ENCODE measurements around the gene DUSP2. TPM values are rescaled to one million over a fixed set of nuclear protein-coding genes. Genes with fewer than 3 reads are reported as not detected.
A peak's percentile ranks its signal among the peaks of the same experiment; 100 is the strongest.

The DUSP2 gene
- total RNA-seq, 1 experiment from 2014 or later, result 4.9 TPM

DNA sequence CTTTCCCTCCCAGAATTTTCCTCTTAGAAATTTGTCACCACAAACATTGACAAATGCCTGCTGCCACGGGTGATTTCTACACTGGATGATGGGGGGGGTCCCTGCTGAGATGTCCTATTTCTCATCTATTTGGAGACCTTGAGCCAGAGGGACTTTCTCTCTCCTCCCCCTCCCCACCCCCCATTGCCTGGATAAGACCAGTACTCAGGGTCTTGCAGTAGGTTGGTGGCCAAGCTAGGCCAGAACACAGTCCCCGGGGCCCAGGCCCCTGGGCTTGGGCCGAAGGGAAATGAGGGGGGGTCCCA lies 560 bp upstream of the DUSP2 start:
- in situ Hi-C loops (cut with HindIII; ENCODE audit: low pct_unique_long_range_greater_than_20kb, low sequenced_read_pairs) (no loop called here), intact Hi-C loops (cut with micrococcal nuclease; ENCODE audit: unreplicated experiment) (no loop called here)
- H3K4me3 ChIP-seq (ENCODE audit: low read depth in 2 of 2, low read length in 2 of 2), result peak overlapping the region; percentile 46 to 55
- H3K36me3 ChIP-seq (ENCODE audit: control insufficient read depth, insufficient read depth, low read length), result no peaks in the 10 kb centered on the region
- DNase-seq (ENCODE audit: low read depth, low spot score) (no peak), ATAC-seq (no peak)
- no peak for TF ChIP-seq SIN3A (IDR thresholded peaks at IDR 0.05; ENCODE audit: borderline replicate concordance, insufficient read depth, low read depth, low read length)
- peak overlapping the region; percentile 77 for H3K27ac ChIP-seq (ENCODE audit: low read length)
- POLR2A ChIA-PET, result no interaction called here
- H3K4me1 ChIP-seq (ENCODE audit: control insufficient read depth, insufficient read depth, low read length), result peaks cover 29% of the 10 kb centered on the region
- no peaks in the 10 kb centered on the region for H3K27me3 ChIP-seq (ENCODE audit: control insufficient read depth, insufficient read depth, low read length)
- CTCF ChIA-PET, result no interaction called here
- no peaks in the 10 kb centered on the region for H3K9me3 ChIP-seq (ENCODE audit: control insufficient read depth, insufficient read depth, low read depth, low read length)
- BruUV-seq (replicated peaks), result no TSS peak

DNA sequence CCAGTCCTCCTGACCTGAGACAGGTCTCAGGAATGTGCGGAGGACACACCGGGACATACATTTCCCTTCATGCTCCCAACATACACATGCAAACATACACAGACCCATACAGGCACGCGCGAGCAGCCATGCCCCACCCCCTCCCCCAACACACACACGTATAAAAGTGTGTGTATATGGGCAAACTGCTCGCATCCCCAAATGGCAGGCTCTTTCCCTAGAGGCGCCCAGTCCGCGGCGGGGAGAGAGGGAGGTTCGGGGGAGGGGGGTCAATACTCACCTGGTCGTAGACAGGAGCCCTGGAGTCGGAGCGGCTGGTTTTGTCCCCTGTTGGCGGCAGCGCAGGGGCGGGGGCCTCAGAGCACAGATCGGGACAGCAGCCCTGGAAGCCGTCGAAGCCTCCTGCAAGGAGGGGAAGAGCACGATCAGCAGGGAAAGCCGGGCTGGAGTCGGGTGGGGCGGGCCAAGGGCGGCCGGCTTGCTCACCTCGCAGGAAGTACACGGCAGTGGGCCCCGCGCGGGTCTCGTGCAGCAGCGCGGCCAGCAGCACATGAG lies 682 bp downstream of the DUSP2 start:
- H3K4me1 ChIP-seq (ENCODE audit: control insufficient read depth, insufficient read depth, low read length), result peaks cover 29% of the 10 kb centered on the region
- intact Hi-C loops (cut with micrococcal nuclease; ENCODE audit: unreplicated experiment), result no loop called here
- no TSS peak for BruUV-seq (replicated peaks)
- peak overlapping the region; percentile 48 for H3K27ac ChIP-seq (ENCODE audit: low read length)
- H3K4me3 ChIP-seq (ENCODE audit: low read depth in 2 of 2, low read length in 2 of 2), result peak overlapping the region; percentile 46 to 55
- in situ Hi-C loops (cut with HindIII; ENCODE audit: low pct_unique_long_range_greater_than_20kb, low sequenced_read_pairs), result no loop called here
- ATAC-seq (no peak; the same call in 1 of the 2 replicates), DNase-seq (ENCODE audit: low read depth, low spot score) (no peak)
- no peaks in the 10 kb centered on the region for H3K9me3 ChIP-seq (ENCODE audit: control insufficient read depth, insufficient read depth, low read depth, low read length)
- TF ChIP-seq SIN3A (IDR thresholded peaks at IDR 0.05; ENCODE audit: borderline replicate concordance, insufficient read depth, low read depth, low read length) (0 out of 2 replicates have a peak, but pooled peaks have one; percentile 4), REST (IDR thresholded peaks at IDR 0.05; ENCODE audit: insufficient read depth in 1 of 2, low read depth in 2 of 2, low read length in 1 of 2) (no peak), POLR2AphosphoS5 (IDR thresholded peaks at IDR 0.05; ENCODE audit: low read depth, low read length) (no peak)
- TF ChIP-seq, protein P1, sequence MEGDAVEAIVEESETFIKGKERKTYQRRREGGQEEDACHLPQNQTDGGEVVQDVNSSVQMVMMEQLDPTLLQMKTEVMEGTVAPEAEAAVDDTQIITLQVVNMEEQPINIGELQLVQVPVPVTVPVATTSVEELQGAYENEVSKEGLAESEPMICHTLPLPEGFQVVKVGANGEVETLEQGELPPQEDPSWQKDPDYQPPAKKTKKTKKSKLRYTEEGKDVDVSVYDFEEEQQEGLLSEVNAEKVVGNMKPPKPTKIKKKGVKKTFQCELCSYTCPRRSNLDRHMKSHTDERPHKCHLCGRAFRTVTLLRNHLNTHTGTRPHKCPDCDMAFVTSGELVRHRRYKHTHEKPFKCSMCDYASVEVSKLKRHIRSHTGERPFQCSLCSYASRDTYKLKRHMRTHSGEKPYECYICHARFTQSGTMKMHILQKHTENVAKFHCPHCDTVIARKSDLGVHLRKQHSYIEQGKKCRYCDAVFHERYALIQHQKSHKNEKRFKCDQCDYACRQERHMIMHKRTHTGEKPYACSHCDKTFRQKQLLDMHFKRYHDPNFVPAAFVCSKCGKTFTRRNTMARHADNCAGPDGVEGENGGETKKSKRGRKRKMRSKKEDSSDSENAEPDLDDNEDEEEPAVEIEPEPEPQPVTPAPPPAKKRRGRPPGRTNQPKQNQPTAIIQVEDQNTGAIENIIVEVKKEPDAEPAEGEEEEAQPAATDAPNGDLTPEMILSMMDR (IDR thresholded peaks at IDR 0.05), result no peak
- H3K27me3 ChIP-seq (ENCODE audit: control insufficient read depth, insufficient read depth, low read length), result no peaks in the 10 kb centered on the region
- no peaks in the 10 kb centered on the region for H3K36me3 ChIP-seq (ENCODE audit: control insufficient read depth, insufficient read depth, low read length)
- POLR2A ChIA-PET, result no interaction called here
- CTCF ChIA-PET, result no interaction called here

DNA sequence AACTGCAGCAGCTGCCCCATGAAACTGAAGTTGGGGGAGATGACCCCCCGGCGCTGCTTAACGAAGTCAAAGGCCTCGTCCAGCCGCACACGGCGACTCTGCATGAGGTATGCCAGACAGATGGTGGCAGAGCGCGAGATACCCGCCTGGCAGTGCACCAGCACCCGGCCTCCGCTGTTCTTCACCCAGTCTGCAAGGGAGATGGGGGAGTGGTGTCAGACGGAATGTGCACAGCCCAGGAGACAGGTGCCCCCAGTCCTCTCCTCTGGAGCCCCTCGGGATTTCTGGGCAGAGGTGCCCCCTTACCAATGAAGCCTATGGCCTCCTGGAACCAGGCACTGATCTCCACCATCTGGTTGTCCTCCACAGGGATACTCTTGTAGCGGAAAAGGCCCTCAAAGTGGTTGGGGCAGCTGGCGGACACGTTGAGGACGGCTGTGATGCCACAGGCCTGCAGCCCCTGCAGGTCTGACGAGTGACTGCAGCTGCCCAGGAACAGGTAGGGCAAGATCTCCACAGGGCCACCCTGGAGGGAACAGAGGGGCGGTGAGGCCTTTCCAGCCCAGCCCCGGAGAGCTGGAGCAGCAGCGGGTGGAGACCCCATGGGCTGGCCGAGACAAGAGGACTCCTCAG lies 1.3 kb downstream of the DUSP2 start:
- Histone ChIP-seq H3K4me3 (ENCODE audit: low read depth in 2 of 2, low read length in 2 of 2) (peak overlapping the region; percentile 46 to 55), H3K36me3 (ENCODE audit: control insufficient read depth, insufficient read depth, low read length) (no peaks in the 10 kb centered on the region), H3K27ac (ENCODE audit: low read length) (peak overlapping the region; percentile 48; the same call in 1 of the 2 replicates), H3K9me3 (ENCODE audit: control insufficient read depth, insufficient read depth, low read depth, low read length) (no peaks in the 10 kb centered on the region), H3K27me3 (ENCODE audit: control insufficient read depth, insufficient read depth, low read length) (no peaks in the 10 kb centered on the region), H3K4me1 (ENCODE audit: control insufficient read depth, insufficient read depth, low read length) (peaks cover 29% of the 10 kb centered on the region)
- TF ChIP-seq, protein P1 (IDR thresholded peaks at IDR 0.05), result no peak
- TF ChIP-seq POLR2AphosphoS5 (IDR thresholded peaks at IDR 0.05; ENCODE audit: low read depth, low read length) (no peak), TCF7L2 (IDR thresholded peaks at IDR 0.05; ENCODE audit: low read depth, low read length) (no peak), SIN3A (IDR thresholded peaks at IDR 0.05; ENCODE audit: borderline replicate concordance, insufficient read depth, low read depth, low read length) (no peak), REST (IDR thresholded peaks at IDR 0.05; ENCODE audit: insufficient read depth in 1 of 2, low read depth in 2 of 2, low read length in 1 of 2) (no peak)
- intact Hi-C loops (cut with micrococcal nuclease; ENCODE audit: unreplicated experiment) (no loop called here), in situ Hi-C loops (cut with HindIII; ENCODE audit: low pct_unique_long_range_greater_than_20kb, low sequenced_read_pairs) (no loop called here)
- ATAC-seq (no peak), DNase-seq (ENCODE audit: low read depth, low spot score) (no peak)
- TSS peak; percentile 81 for BruUV-seq (replicated peaks)
- ChIA-PET CTCF (interaction anchor here (1.1 kb wide), 1 partner anchor 152 kb away, joined by 3 read pairs; no protein-coding TSS in a partner anchor), POLR2A (no interaction called here)

Data from Panc1 (cell line).